Activated B cell treated with CpG ODN at 0.5 μM for 24 hours (primary cell): ENCODE measurements around the gene KCNE4. TPM values are rescaled to one million over a fixed set of nuclear protein-coding genes. Genes with fewer than 3 reads are reported as not detected.
"Not testable (repeated sequence)": the region's sequence is repeated elsewhere in the genome, so short reads cannot be mapped to it uniquely, and the experiment has no call there.

Experiments used
- ATAC-seq: fragments of 200-7000 bp; cut with Tn5 transposase; one replicate; pipeline ENCODE4 v1.10.0; 2021; ENCODE audit warnings: low read depth, mild to moderate bottlenecking, moderate library complexity
- CTCF ChIA-PET: fragments of 350-600 bp; sonication (Branson Sonifier 250); formaldehyde crosslinking; loops from one replicate; lab custom pipeline; 2021; ENCODE audit warnings: antibody characterized with exemption; lab: Charles Lee
- POLR2A ChIA-PET: fragments of 350-600 bp; sonication (Branson Sonifier 250); formaldehyde crosslinking; loops from one replicate; lab custom pipeline; 2021; ENCODE audit warnings: antibody characterized with exemption; lab: Charles Lee
- DNase-seq: peaks from one replicate; pipeline ENCODE4 v3.0.0; 2022
- H3K27ac Mint-ChIP-seq: one replicate; pipeline ENCODE4 v1.8.0; 2020; ENCODE audit warnings: mixed read lengths
- H3K27me3 Mint-ChIP-seq: one replicate; pipeline ENCODE4 v1.8.0; 2021; ENCODE audit warnings: mixed read lengths
- H3K36me3 Mint-ChIP-seq: one replicate; pipeline ENCODE4 v1.8.0; 2021; ENCODE audit warnings: low read depth, mixed read lengths
- H3K4me1 Mint-ChIP-seq: one replicate; pipeline ENCODE4 v1.8.0; 2021; ENCODE audit warnings: mixed read lengths
- H3K4me3 Mint-ChIP-seq: one replicate; pipeline ENCODE4 v1.8.0; 2020; ENCODE audit warnings: mild to moderate bottlenecking, mixed read lengths
- H3K9me3 Mint-ChIP-seq: one replicate; pipeline ENCODE4 v1.8.0; 2020; ENCODE audit warnings: mixed read lengths
- intact Hi-C: fragments of 100-400 bp; cut with micrococcal nuclease; formaldehyde crosslinking; loops from one replicate; pipeline ENCODE4 v1.15.1; 2024
- total RNA-seq: library from RNA; stranded (reverse); gene quantifications from 2 replicates; pipeline ENCODE4 v1.2.3, GENCODE V29; 2022
- TF ChIP-seq, protein P1 (sequence below): fragments of 200-600 bp; IDR thresholded peaks from one replicate; pipeline ENCODE4 v1.8.0; 2022; ENCODE audit warnings: antibody characterized with exemption, mild to moderate bottlenecking

Gene KCNE4
- total RNA-seq, 1 donor from 2014 or later = not detected

DNA sequence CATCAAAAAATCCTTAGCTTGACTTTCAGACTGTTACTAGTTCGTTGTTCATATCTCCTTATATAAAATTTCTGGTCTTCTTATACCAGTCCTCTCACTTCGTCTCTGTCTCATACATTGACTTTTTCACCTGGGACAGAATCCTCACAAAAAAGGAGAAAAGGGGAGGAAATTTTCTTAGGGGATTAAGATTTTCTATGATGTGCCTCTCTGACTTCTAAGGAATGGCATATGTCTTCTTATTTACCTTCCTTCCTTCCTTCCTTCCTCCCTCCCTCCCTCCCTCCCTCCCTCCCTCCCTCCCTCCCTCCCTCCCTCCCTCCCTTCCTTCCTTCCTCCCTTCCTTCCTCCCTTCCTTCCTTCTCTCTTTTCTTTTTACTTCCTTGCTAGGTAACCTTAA, 27.9 kb downstream of the KCNE4 start:
- intact Hi-C loops = no loop called here
- Mint-ChIP-seq H3K36me3 (no peaks in the 10 kb centered on the region), H3K9me3 (no peaks in the 10 kb centered on the region), H3K4me3 (no peak overlapping the region), H3K27ac (no peak overlapping the region), H3K27me3 (peaks cover 7% of the 10 kb centered on the region), H3K4me1 (no peaks in the 10 kb centered on the region)
- CTCF ChIA-PET = no interaction called here
- TF ChIP-seq, protein P1, sequence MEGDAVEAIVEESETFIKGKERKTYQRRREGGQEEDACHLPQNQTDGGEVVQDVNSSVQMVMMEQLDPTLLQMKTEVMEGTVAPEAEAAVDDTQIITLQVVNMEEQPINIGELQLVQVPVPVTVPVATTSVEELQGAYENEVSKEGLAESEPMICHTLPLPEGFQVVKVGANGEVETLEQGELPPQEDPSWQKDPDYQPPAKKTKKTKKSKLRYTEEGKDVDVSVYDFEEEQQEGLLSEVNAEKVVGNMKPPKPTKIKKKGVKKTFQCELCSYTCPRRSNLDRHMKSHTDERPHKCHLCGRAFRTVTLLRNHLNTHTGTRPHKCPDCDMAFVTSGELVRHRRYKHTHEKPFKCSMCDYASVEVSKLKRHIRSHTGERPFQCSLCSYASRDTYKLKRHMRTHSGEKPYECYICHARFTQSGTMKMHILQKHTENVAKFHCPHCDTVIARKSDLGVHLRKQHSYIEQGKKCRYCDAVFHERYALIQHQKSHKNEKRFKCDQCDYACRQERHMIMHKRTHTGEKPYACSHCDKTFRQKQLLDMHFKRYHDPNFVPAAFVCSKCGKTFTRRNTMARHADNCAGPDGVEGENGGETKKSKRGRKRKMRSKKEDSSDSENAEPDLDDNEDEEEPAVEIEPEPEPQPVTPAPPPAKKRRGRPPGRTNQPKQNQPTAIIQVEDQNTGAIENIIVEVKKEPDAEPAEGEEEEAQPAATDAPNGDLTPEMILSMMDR = no peak
- ATAC-seq (no peak), DNase-seq (no peak)
- POLR2A ChIA-PET = no interaction called here

DNA sequence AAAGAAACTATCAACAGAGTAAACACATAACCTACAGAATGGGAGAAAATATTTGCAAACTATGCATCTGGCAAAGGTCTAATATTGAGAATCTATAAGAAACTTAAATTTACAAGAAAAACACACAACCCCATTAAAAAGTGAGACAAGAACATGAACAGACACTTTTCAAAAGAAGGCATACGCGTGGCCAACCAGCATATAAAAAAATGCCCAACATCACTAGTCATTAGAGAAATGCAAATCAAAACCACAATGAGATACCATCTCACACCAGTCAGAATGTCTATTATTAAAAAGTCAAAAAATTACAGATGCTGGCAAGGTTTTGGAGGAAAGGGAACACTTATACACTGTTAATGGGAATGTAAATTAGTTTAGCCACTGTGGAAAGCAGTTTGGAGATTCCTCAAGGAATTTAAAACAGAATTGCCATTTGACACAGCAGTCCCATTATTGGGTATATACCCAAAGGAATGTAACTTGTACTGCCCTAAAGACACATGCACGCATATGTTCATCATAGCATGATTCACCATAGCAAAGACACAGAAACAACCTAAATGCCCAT, 28.9 kb downstream of the KCNE4 start:
- POLR2A ChIA-PET = not testable (repeated sequence)

DNA sequence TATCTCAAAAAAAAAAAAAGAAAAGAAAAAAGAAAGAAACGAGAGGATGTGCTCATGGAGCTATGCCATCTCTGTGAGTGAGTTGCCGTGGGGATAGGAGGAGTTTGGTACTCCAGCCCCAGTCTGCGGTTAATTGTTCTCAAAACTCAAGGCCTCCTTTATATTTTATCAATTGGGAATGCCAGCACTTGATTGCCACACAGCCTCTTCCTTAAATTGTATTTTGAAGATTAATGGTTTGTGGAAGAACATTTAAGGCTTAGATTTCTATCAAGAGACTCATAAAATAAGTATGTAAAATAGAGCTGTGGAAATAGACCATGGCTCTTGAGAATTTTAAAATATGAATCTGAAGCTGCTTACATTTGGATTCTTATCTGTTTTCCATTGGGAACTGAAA, 29.8 kb downstream of the KCNE4 start:
- no peaks in the 10 kb centered on the region for H3K4me1 Mint-ChIP-seq
- ChIA-PET CTCF (no interaction called here), POLR2A (no interaction called here)
- no peak overlapping the region for H3K27ac Mint-ChIP-seq
- no peak overlapping the region for H3K4me3 Mint-ChIP-seq
- TF ChIP-seq, protein P1 = no peak
- no peaks in the 10 kb centered on the region for H3K9me3 Mint-ChIP-seq
- intact Hi-C loops = no loop called here
- no peak for DNase-seq
- peaks cover 7% of the 10 kb centered on the region for H3K27me3 Mint-ChIP-seq
- no peak for ATAC-seq
- H3K36me3 Mint-ChIP-seq = no peaks in the 10 kb centered on the region

More for the DNA sequence above, 28.9 kb downstream of the KCNE4 start:
- H3K27ac Mint-ChIP-seq, ATAC-seq, DNase-seq, H3K4me3 Mint-ChIP-seq, H3K4me1 Mint-ChIP-seq, H3K9me3 Mint-ChIP-seq, H3K36me3 Mint-ChIP-seq, intact Hi-C loops, CTCF ChIA-PET, H3K27me3 Mint-ChIP-seq: not testable (repeated sequence)

DNA sequence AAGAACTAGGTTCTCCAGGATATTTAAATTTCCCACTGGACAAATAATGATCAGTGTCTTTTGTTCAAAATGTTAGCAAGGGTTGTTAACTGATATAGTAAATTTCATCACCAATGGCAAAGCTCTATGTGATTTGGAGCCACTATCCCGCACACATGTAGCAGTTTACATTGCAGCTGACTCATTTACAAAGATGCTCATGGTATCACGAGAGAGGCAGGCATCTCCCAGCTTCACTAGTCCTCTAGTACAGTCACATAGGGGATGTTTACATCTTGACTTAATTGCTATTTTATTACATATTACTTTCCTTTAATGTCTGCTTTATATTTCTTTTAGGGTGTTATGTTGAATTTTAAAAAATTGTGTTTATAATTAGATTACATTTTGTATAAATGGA, 30.7 kb downstream of the KCNE4 start:
- TF ChIP-seq, protein P1 = no peak
- no peaks in the 10 kb centered on the region for H3K36me3 Mint-ChIP-seq
- no peak overlapping the region for H3K4me3 Mint-ChIP-seq
- H3K4me1 Mint-ChIP-seq = no peaks in the 10 kb centered on the region
- H3K9me3 Mint-ChIP-seq = no peaks in the 10 kb centered on the region
- intact Hi-C loops = no loop called here
- ChIA-PET POLR2A (no interaction called here), CTCF (no interaction called here)
- H3K27ac Mint-ChIP-seq = no peak overlapping the region
- ATAC-seq = no peak
- H3K27me3 Mint-ChIP-seq = peaks cover 7% of the 10 kb centered on the region
- no peak for DNase-seq

DNA sequence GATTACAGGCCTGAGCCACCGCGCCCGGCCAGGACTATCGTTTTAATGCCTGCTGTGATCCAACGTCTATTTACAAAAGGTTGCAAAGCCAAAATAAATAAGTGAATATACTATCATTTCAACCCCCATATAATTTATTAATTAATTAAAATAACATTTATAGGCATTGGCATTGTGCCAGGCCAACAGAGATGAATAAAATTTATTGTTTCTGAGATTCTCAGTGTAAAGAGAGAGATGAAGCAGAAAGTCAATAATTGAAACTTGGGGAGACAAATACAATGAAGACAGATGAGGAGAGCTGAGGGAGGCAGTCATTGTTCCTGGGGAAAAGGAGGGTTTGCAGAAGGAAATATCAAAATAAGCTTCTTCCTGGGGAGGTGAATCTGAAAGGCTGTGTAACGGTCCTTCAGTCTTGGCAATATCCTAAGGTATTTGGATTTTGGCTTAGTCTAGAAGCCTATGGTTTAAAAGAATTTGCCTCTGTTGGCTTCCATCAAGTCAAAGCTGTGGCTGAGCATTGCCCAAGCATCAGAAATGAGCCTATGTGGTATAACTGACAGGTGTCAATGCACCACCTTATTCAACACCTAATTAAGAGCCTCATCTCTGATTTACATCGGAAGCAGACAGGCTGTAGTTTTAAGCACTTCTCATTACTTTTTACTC, 31.5 kb downstream of the KCNE4 start:
- H3K4me1 Mint-ChIP-seq = no peaks in the 10 kb centered on the region
- no peak for ATAC-seq
- no peak overlapping the region for H3K4me3 Mint-ChIP-seq
- TF ChIP-seq, protein P1 = no peak
- no peak for DNase-seq
- ChIA-PET CTCF (no interaction called here), POLR2A (no interaction called here)
- no peaks in the 10 kb centered on the region for H3K36me3 Mint-ChIP-seq
- intact Hi-C loops = no loop called here
- H3K27me3 Mint-ChIP-seq = peaks cover 7% of the 10 kb centered on the region
- no peak overlapping the region for H3K27ac Mint-ChIP-seq
- no peaks in the 10 kb centered on the region for H3K9me3 Mint-ChIP-seq
